ENCODE measurements around the gene GJA4. TPM values are rescaled to one million over a fixed set of nuclear protein-coding genes. Genes with fewer than 3 reads are reported as not detected.

Gene GJA4
- total RNA-seq: 19.4 and 68.6 TPM in 2 replicates

GRCh38 chr1:34792868-34793727 lies at the start of gene GJA4:
TSS of gene GJA4 (plus strand) at chr1:34792999. CDS start at chr1:34794214, 1,215 bp downstream.

GRCh38 chr1:34754964-34755637 lies 37.7 kb upstream of the GJA4 start, which contains the start of gene GJB5:
TSS of gene GJB5 (plus strand) at chr1:34755047. CDS start at chr1:34757331, 2,284 bp downstream.

GRCh38 chr1:34759503-34760357 lies 33.1 kb upstream of the GJA4 start, which contains the start of gene GJB4:
TSS of gene GJB4 (plus strand) at chr1:34759740. CDS start at chr1:34761255, 1,515 bp downstream.

GRCh38 chr1:34781071-34781843 lies 11.5 kb upstream of the GJA4 start, which contains the start of gene GJB3:
TSS of gene GJB3 (plus strand) at chr1:34781214. CDS start at chr1:34784763, 3,549 bp downstream.

Other genes starting within 250 kb of the GJA4 start
- not detected in 2 replicates for gene GJB5, start 38.0 kb upstream of the GJA4 start, total RNA-seq
- under 0.01 TPM in 1 of 2 replicates, not detected in the other for gene GJB4, start 33.3 kb upstream of the GJA4 start, total RNA-seq
- gene GJB3, start 11.8 kb upstream of the GJA4 start, total RNA-seq: 0.09 TPM in 1 of 2 replicates, not detected in the other
- gene SMIM12, start 66.8 kb downstream of the GJA4 start, total RNA-seq: 41.3 and 43.5 TPM in 2 replicates
- under 0.01 and 0.09 TPM in 2 replicates for gene DLGAP3, start 136.7 kb downstream of the GJA4 start, total RNA-seq
- 14.6 and 18.4 TPM in 2 replicates for gene TMEM35B, start 192.3 kb downstream of the GJA4 start, total RNA-seq
- 8.8 and 12.0 TPM in 2 replicates for gene ZMYM6, start 238.9 kb downstream of the GJA4 start, total RNA-seq